WI38 (cell line): ENCODE results near the gene LRIT3.

Source experiments
- H3K4me3 ChIP-seq: 2 replicates; pipeline ENCODE4 v1.5.1; 2011; ENCODE audit warnings: low read depth, mild to moderate bottlenecking, control low read depth, low read length
- CTCF ChIP-seq: IDR thresholded peaks from 2 replicates; pipeline ENCODE4 v1.5.1; 2012; ENCODE audit warnings: low read depth, mild to moderate bottlenecking, control low read depth, low read length

The LRIT3 gene

GRCh38 chr4:109910256-109910655 is 62.3 kb downstream of the LRIT3 start:
- no peak for TF ChIP-seq CTCF
- no peak overlapping the region for H3K4me3 ChIP-seq

GRCh38 chr4:109912706-109913595 is 65.0 kb downstream of the LRIT3 start, which contains the start of gene EGF:
TSS of gene EGF (plus strand) at chr4:109912883. CDS start at chr4:109913336, 453 bp downstream.
- no peak within 1 kb of the TSS for H3K4me3 ChIP-seq
- no peak for TF ChIP-seq CTCF

GRCh38 chr4:109913596-109914241 is 65.8 kb downstream of the LRIT3 start:
- no peak overlapping the region for H3K4me3 ChIP-seq
- no peak for TF ChIP-seq CTCF

- TF ChIP-seq CTCF: no peak
- no peak overlapping the region for H3K4me3 ChIP-seq
Observed at GRCh38 chr4:109914322-109914721, 66.4 kb downstream of the LRIT3 start.

- no peak overlapping the region for H3K4me3 ChIP-seq
- TF ChIP-seq CTCF: no peak
Observed at GRCh38 chr4:109915385-109916026, 67.6 kb downstream of the LRIT3 start.

- no peak overlapping the region for H3K4me3 ChIP-seq
- no peak for TF ChIP-seq CTCF
Observed at GRCh38 chr4:109916027-109916409, 68.1 kb downstream of the LRIT3 start.
